ENCODE data around the gene FBN3.

FBN3 gene

DNA sequence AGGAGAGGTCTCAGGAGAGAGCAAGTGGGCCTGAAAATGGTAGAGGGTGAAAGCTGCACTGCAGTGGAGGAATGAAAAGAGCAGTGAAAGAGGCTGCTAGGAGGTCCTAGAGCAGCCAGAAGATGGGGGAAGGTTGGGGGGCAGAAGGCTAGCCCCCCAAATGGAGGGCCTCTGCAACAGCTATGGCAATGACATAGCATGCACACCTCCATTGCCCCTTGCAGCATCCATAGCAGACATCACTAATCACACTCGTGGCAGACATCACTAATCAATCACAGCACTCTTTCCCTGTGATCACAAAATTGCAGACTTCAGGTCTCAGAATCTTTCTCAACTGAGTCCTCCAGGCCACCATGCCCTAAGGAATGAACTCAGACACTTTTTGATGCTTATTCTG lies 74.9 kb downstream of the FBN3 start:
- H3K4me3 ChIP-seq (ENCODE audit: low read depth, low read length): no peak overlapping the region
- TF ChIP-seq, protein P1, sequence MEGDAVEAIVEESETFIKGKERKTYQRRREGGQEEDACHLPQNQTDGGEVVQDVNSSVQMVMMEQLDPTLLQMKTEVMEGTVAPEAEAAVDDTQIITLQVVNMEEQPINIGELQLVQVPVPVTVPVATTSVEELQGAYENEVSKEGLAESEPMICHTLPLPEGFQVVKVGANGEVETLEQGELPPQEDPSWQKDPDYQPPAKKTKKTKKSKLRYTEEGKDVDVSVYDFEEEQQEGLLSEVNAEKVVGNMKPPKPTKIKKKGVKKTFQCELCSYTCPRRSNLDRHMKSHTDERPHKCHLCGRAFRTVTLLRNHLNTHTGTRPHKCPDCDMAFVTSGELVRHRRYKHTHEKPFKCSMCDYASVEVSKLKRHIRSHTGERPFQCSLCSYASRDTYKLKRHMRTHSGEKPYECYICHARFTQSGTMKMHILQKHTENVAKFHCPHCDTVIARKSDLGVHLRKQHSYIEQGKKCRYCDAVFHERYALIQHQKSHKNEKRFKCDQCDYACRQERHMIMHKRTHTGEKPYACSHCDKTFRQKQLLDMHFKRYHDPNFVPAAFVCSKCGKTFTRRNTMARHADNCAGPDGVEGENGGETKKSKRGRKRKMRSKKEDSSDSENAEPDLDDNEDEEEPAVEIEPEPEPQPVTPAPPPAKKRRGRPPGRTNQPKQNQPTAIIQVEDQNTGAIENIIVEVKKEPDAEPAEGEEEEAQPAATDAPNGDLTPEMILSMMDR (IDR thresholded peaks at IDR 0.05; ENCODE audit: borderline replicate concordance, insufficient read depth, low read depth, low read length): no peak

DNA sequence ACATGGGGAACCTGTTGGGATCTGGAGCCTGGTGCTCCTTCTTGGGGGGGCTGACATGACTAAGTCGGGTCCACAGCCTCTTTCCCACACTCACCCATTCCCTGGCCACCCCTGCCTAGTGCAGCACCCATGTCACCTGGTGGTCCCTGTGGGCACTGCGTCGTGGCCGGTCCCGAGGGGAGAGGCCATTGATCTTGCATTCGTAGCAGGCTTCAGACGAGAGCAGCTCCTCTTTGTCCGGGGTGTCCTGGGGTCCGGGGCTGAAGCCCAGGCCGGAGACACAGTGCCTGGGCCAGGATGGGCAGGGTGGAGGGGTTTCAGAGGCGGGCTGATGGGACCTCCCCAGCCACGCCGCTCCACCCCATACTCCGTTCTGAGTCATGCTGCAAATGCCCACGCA lies 77.5 kb downstream of the FBN3 start:
- TF ChIP-seq, protein P1 (IDR thresholded peaks at IDR 0.05; ENCODE audit: borderline replicate concordance, insufficient read depth, low read depth, low read length): no peak

DNA sequence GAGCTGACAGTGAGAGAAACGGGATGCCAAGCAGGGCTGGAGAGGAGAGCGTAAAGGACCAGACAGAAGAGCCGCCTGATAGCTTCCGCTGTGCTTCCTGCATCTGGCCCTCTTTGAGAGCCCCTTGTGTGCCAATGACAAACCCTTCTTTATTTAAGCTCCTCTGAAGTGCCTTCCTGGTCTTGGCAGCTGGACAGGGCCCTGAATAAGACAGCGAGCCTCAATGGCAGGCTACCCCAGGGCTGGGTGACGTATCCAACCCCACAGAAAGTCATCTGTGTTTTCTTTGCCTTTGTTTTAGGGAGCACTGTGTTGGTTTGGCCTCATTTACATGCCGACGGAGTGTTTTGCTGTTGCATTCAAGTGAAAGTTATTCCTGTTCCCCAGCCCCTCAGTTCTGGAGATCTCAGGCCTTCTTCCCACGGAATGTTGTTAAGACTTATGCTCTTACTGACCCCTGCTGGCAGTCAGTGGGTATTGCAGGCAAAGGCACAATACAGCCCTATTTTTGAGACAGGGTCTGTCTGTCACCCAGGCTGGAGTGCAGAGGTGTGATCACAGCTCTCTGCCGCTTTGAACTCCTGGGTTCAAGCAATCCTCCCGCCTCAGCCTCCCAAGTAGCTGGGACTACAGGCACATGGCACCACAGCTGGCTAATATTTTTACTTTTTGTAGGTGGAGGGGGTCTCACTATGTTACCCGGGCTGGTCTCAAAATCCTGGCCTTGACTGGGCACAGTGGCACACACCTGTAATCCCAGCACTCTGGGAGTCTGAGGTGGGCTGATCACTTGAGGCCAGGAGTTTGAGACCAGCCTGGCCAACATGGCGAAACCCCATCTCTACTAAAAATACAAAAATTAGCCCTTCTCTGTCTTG lies 80.1 kb downstream of the FBN3 start:
- H3K4me3 ChIP-seq (ENCODE audit: low read depth, low read length): no peak overlapping the region
- TF ChIP-seq, protein P1 (IDR thresholded peaks at IDR 0.05; ENCODE audit: borderline replicate concordance, insufficient read depth, low read depth, low read length): peak; percentile 81

More for the DNA sequence above, 77.5 kb downstream of the FBN3 start:
- no peak overlapping the region for H3K4me3 ChIP-seq (ENCODE audit: low read depth, low read length)

DNA sequence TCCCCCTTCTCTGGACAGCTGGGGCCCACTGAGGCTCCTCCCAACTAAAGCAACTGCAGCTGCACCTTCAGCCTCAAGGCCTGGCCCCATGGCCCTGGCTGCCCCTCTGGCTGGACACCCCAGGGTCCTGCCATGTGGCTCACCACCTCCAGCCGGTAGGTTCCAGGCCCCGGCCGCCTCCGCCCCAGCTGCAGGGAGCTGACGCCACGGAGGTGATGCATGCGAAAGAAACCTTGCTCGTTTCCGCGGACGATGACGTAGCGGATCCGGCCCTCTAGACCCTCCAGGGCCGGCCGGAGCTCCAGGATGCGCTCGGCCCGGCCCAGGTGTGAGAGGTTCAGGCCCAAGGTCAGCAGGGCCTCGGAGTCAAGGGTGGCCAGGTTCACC lies 83.5 kb downstream of the FBN3 start:
- H3K4me3 ChIP-seq (ENCODE audit: low read depth, low read length): no peak overlapping the region
- TF ChIP-seq, protein P1 (IDR thresholded peaks at IDR 0.05; ENCODE audit: borderline replicate concordance, insufficient read depth, low read depth, low read length): no peak

DNA sequence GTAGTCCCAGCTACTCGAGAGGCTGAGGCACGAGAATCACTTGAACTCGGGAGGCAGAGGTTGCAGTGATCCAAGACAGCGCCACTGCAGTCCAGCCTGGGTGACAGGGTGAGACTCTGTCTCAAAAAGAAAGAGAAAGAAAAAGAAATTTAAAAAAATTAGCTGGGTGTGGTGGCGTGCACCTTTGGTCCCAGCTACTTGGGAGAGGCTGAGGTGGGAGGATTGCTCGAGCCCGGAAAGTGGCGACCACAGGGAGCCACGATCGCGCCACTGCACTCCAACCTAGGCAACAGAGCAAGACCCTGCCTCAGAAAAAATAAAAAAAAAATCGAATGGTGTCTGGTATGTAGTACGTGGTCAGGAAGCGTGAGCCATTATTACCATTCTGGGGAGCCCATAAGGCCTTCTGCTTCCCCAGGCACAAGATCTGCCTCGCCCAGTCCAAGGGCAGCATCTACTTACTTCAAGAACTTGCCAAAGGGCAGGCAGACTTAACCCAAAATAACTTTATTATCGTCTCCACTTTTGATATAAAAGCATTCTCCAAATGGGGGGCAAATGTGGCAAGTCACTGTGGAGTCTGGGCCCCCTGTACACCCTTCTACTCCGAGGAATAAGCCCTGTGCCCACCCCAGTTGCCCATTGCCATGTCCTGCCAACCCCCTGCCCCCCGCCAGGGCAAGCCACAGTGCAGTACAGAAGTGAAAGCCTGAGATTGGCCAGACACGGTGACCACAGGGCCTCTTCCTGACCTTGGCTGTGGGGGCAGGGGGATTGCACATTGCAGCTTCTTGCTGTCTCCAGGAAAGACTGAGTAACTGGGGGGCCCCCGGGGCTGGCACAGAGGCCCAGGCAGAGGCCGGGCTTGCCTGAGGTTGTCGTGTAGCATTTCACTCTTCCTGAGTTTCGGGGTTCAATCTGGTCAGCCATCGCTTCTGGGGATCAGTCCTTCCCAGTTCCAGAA lies 84.2 kb downstream of the FBN3 start:
- TF ChIP-seq, protein P1 (IDR thresholded peaks at IDR 0.05; ENCODE audit: borderline replicate concordance, insufficient read depth, low read depth, low read length): no peak
- H3K4me3 ChIP-seq (ENCODE audit: low read depth, low read length): no peak overlapping the region

DNA sequence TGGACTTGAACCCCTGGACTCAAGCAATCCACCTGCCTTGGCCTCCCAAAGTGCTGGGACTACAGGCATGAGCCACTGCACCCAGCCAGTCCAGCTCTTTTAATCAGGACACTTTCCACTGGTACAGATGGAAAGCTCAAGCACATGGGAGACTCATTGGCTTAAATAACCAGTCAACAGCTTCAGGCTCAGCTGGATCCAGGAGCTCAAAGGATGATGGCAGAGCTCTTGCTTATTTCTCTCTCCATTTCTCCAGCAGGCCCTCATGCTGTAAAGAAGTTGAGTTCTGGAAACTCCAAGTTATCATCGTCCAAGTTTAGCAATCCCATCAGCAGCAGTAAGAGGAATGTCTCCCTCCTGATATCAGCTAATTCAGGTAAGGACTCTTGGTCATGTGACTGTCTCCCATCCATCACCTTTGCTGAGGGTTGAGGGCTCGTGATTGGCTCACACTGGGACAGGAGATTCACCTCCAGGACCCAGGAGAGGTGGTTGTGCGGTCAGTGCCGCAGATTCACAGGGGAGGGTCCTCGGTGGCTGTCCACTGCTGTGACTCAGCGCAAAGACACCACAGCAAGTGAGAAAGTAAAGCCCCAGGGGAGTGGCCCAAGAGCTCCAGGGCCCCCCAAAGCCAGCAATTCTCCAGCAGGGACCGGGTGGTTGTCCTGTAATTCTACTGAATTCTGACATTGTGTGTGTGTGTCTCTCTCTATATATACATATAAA lies 91.7 kb downstream of the FBN3 start:
- H3K4me3 ChIP-seq (ENCODE audit: low read depth, low read length): no peak overlapping the region
- TF ChIP-seq, protein P1 (IDR thresholded peaks at IDR 0.05; ENCODE audit: borderline replicate concordance, insufficient read depth, low read depth, low read length): no peak
